HepG2 (cell line): ENCODE measurements around the gene TFB1M. TPM values are rescaled to one million over a fixed set of nuclear protein-coding genes. Genes with fewer than 3 reads are reported as not detected.

Experiments
- E2F2 ChIP-seq: sonication (generic); formaldehyde crosslinking; IDR thresholded peaks from 2 replicates; pipeline ENCODE4 v1.4.0; 2020; ENCODE audit warnings: missing genetic modification reagents, borderline replicate concordance
- FOXM1 ChIP-seq: sonication (generic); formaldehyde crosslinking; IDR thresholded peaks from 2 replicates; pipeline ENCODE4 v1.5.0; 2020; ENCODE audit warnings: missing genetic modification reagents
- FOXO4 ChIP-seq: sonication (generic); formaldehyde crosslinking; conservative IDR thresholded peaks from 2 replicates; pipeline ENCODE4 v1.8.1; 2023; ENCODE audit warnings: missing genetic modification reagents
- IRX3 ChIP-seq: sonication (generic); formaldehyde crosslinking; IDR thresholded peaks from 2 replicates; pipeline ENCODE4 v1.8.1; 2023; ENCODE audit warnings: mild to moderate bottlenecking, low read depth, missing genetic modification reagents, borderline replicate concordance
- KLF11 ChIP-seq: IDR thresholded peaks from 2 replicates; pipeline ENCODE4 v1.6.1; 2016; ENCODE audit warnings: missing compliant biosample characterization
- NRL ChIP-seq: sonication (generic); formaldehyde crosslinking; IDR thresholded peaks from 2 replicates; pipeline ENCODE4 v1.5.0; 2020; ENCODE audit warnings: missing genetic modification reagents, mild to moderate bottlenecking, moderate library complexity, borderline replicate concordance
- SMARCC2 ChIP-seq: fragments of 450-650 bp; IDR thresholded peaks from 2 replicates; pipeline ENCODE4 v1.6.1; 2017; ENCODE audit warnings: antibody characterized with exemption, mild to moderate bottlenecking
- TERF1 ChIP-seq: sonication (generic); formaldehyde crosslinking; IDR thresholded peaks from 2 replicates; pipeline ENCODE4 v1.8.0; 2022; ENCODE audit warnings: mild to moderate bottlenecking, missing genetic modification reagents, moderate library complexity
- TFDP2 ChIP-seq: sonication (generic); formaldehyde crosslinking; IDR thresholded peaks from 2 replicates; pipeline ENCODE4 v1.4.0; 2020; ENCODE audit warnings: missing genetic modification reagents
- THAP8 ChIP-seq: sonication (generic); formaldehyde crosslinking; IDR thresholded peaks from 2 replicates; pipeline ENCODE4 v1.5.1; 2020; ENCODE audit warnings: missing genetic modification reagents, mild to moderate bottlenecking, borderline replicate concordance
- USF2 ChIP-seq, 2 experiments: sonication (generic) in 1 of 2; formaldehyde crosslinking in 1 of 2; IDR thresholded peaks; 2 replicates each; pipeline versions ENCODE4 v1.5.1 to v1.6.1; 2011 to 2020; ENCODE audit warnings: borderline replicate concordance in 1 of 2, low read depth in 1 of 2, low read length in 1 of 2, mild to moderate bottlenecking in 1 of 2, missing genetic modification reagents in 1 of 2, moderate library complexity in 1 of 2
- ZBTB49 ChIP-seq: sonication (generic); formaldehyde crosslinking; IDR thresholded peaks from 2 replicates; pipeline ENCODE4 v1.4.0; 2020; ENCODE audit warnings: missing genetic modification reagents, borderline replicate concordance
- ZFAT ChIP-seq: sonication (generic); formaldehyde crosslinking; conservative IDR thresholded peaks from 2 replicates; pipeline ENCODE4 v1.8.1; 2023; ENCODE audit warnings: missing genetic modification reagents, inconsistent platforms
- ZNF12 ChIP-seq: sonication (generic); formaldehyde crosslinking; IDR thresholded peaks from 2 replicates; pipeline ENCODE4 v1.5.0; 2020; ENCODE audit warnings: missing genetic modification reagents
- ZNF597 ChIP-seq: sonication (generic); formaldehyde crosslinking; IDR thresholded peaks from 2 replicates; pipeline ENCODE4 v1.5.0; 2020; ENCODE audit warnings: missing genetic modification reagents
- polyA plus RNA-seq, 8 experiments: library from polyadenylated mRNA; depleted of rRNA in 3 of 8; stranded (reverse) in 7 of 8; unstranded in 1 of 8; fragments of >200 nt; fragmentation: Illumina TruSeq in 4 of 8; extraction: Trizol in 4 of 8; gene quantifications; 2 replicates each; pipeline versions ENCODE4 v1.2.1 to v1.2.3, GENCODE V29; 2011 to 2016; ENCODE audit warnings: low read depth in 4 of 8, missing spikeins in 1 of 8, mixed read lengths in 1 of 8; ENCODE audit not compliant: insufficient read depth in 1 of 8
- total RNA-seq, 5 experiments: library from RNA; depleted of rRNA; stranded (reverse); fragments of >200 nt; fragmentation: Illumina TruSeq; extraction: Trizol; gene quantifications; 2 replicates each; pipeline ENCODE4 v1.2.3, GENCODE V29; 2016; ENCODE audit warnings: low read depth in 1 of 5

The TFB1M gene
- total and polyA plus RNA-seq, 2 of the 13 experiments (the other 11 are each of a cell fraction or from before 2014, with no cell fraction given): 91.4 to 122 TPM

- no peak for TF ChIP-seq ZBTB49 (CRISPR knock-in tag)
- no peak for TF ChIP-seq IRX3 (CRISPR knock-in tag)
- no peak for TF ChIP-seq THAP8
- no peak for TF ChIP-seq ZNF12
- TF ChIP-seq TERF1: no peak
- no peak for TF ChIP-seq USF2 (IDR thresholded peaks at IDR 0.05; ENCODE audit: low read depth, low read length)
- no peak for TF ChIP-seq USF2 (CRISPR knock-in tag; IDR thresholded peaks at IDR 0.05; ENCODE audit: borderline replicate concordance)
- no peak for TF ChIP-seq TFDP2
- TF ChIP-seq SMARCC2: no peak
- no peak for TF ChIP-seq NRL
- TF ChIP-seq KLF11: no peak
- TF ChIP-seq ZNF597 (CRISPR knock-in tag): no peak
- 0 out of 2 replicates have a peak, but pooled peaks have one; percentile 37 for TF ChIP-seq FOXO4
- no peak for TF ChIP-seq ZFAT (CRISPR knock-in tag)
- TF ChIP-seq E2F2: no peak
- TF ChIP-seq FOXM1: no peak
Measured at GRCh38 chr6:155246825-155247224, 67.5 kb downstream of the TFB1M start (continued).
